ENCODE results near the gene FAM210B.
"Not testable (repeated sequence)": the region's sequence is repeated elsewhere in the genome, so short reads cannot be mapped to it uniquely, and the experiment has no call there.

DNA sequence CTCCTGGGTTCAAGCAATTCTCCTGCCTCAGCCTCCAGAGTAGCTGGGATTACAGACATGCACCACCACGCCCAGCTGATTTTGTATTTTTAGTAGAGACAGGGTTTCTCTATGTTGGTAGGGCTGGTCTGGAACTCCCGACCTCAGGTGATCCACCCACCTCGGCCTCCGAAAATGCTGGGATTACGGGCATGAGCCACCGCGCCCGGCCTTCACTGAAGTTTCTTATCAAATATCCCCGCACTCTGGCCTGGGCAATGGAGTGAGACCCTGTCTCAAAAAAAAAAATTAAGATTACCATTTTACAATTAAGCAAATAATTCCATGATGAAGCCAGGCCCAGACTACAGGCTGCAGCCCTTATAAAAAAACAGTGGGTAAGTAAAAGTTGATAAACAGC, 31.6 kb downstream of the FAM210B start:
- TF ChIP-seq, protein P1, sequence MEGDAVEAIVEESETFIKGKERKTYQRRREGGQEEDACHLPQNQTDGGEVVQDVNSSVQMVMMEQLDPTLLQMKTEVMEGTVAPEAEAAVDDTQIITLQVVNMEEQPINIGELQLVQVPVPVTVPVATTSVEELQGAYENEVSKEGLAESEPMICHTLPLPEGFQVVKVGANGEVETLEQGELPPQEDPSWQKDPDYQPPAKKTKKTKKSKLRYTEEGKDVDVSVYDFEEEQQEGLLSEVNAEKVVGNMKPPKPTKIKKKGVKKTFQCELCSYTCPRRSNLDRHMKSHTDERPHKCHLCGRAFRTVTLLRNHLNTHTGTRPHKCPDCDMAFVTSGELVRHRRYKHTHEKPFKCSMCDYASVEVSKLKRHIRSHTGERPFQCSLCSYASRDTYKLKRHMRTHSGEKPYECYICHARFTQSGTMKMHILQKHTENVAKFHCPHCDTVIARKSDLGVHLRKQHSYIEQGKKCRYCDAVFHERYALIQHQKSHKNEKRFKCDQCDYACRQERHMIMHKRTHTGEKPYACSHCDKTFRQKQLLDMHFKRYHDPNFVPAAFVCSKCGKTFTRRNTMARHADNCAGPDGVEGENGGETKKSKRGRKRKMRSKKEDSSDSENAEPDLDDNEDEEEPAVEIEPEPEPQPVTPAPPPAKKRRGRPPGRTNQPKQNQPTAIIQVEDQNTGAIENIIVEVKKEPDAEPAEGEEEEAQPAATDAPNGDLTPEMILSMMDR (IDR thresholded peaks at IDR 0.05): not testable (repeated sequence)
- TF ChIP-seq POLR2A (IDR thresholded peaks at IDR 0.05): not testable (repeated sequence)
